Measurements from ENCODE around the gene RARB. TPM values are rescaled to one million over a fixed set of nuclear protein-coding genes. Genes with fewer than 3 reads are reported as not detected.

RARB gene
- total and polyA plus RNA-seq, 3 donors from 2014 or later, result 0.63 to 1.5 (median 0.99) TPM

GRCh38 chr3:25456723-25457670 lies 28.9 kb downstream of the RARB start:
- Histone ChIP-seq H3K4me3 (no peak overlapping the region), H3K27ac (no peak overlapping the region), H3K4me1 (peaks cover 8% of the 10 kb centered on the region), H3K27me3 (no peaks in the 10 kb centered on the region), H3K9me3 (no peaks in the 10 kb centered on the region), H3K36me3 (ENCODE audit: low read depth, missing control alignments) (no peaks in the 10 kb centered on the region)
- WGBS, 2 donors, result 75 to 81% methylated on average over 7 of the region's 7 CpGs
- DNase-seq, result no peak
- intact Hi-C loops (cut with DNase I; ENCODE audit: low total_unique reads), result no loop called here
- TF ChIP-seq CTCF (IDR thresholded peaks at IDR 0.05) (no peak), POLR2A (IDR thresholded peaks at IDR 0.05) (no peak)

- Histone ChIP-seq H3K27ac (no peak overlapping the region), H3K27me3 (no peaks in the 10 kb centered on the region), H3K4me1 (peaks cover 8% of the 10 kb centered on the region), H3K36me3 (ENCODE audit: low read depth, missing control alignments) (no peaks in the 10 kb centered on the region), H3K9me3 (no peaks in the 10 kb centered on the region), H3K4me3 (no peak overlapping the region)
- DNase-seq, result no peak
- 77 to 78% methylated on average over 7 of the region's 7 CpGs for WGBS, 2 donors
- intact Hi-C loops (cut with DNase I; ENCODE audit: low total_unique reads), result no loop called here
- TF ChIP-seq CTCF (IDR thresholded peaks at IDR 0.05) (no peak), POLR2A (IDR thresholded peaks at IDR 0.05) (no peak)
Observed at GRCh38 chr3:25457671-25458419, 29.8 kb downstream of the RARB start.

GRCh38 chr3:25458420-25458814 lies 30.4 kb downstream of the RARB start:
- DNase-seq, result no peak
- Histone ChIP-seq H3K27ac (no peak overlapping the region), H3K4me1 (peaks cover 8% of the 10 kb centered on the region), H3K4me3 (no peak overlapping the region), H3K9me3 (no peaks in the 10 kb centered on the region), H3K27me3 (no peaks in the 10 kb centered on the region), H3K36me3 (ENCODE audit: low read depth, missing control alignments) (no peaks in the 10 kb centered on the region)
- no peak for TF ChIP-seq POLR2A (IDR thresholded peaks at IDR 0.05)
- TF ChIP-seq CTCF (IDR thresholded peaks at IDR 0.05), result no peak
- intact Hi-C loops (cut with DNase I; ENCODE audit: low total_unique reads), result no loop called here
- WGBS, 2 donors, result 60 to 62% methylated on average over 2 of the region's 2 CpGs

GRCh38 chr3:25460751-25461150 lies 32.7 kb downstream of the RARB start:
- H3K4me1 ChIP-seq, result peaks cover 5% of the 10 kb centered on the region
- H3K27ac ChIP-seq, result no peak overlapping the region
- DNase-seq, result no peak
- no peaks in the 10 kb centered on the region for H3K36me3 ChIP-seq (ENCODE audit: low read depth, missing control alignments)
- H3K4me3 ChIP-seq, result no peak overlapping the region
- H3K9me3 ChIP-seq, result no peaks in the 10 kb centered on the region
- TF ChIP-seq POLR2A (IDR thresholded peaks at IDR 0.05), result no peak
- TF ChIP-seq CTCF (IDR thresholded peaks at IDR 0.05), result no peak
- intact Hi-C loops (cut with DNase I; ENCODE audit: low total_unique reads), result no loop called here
- no peaks in the 10 kb centered on the region for H3K27me3 ChIP-seq
- 82 to 91% methylated on average over 2 of the region's 2 CpGs for WGBS, 2 donors
